Trophoblast cell (in vitro differentiated cells and primary cell): Measurements from ENCODE around the gene BBS9.

Experiments used
- DNase-seq, 2 donors: peaks; one replicate each; pipeline ENCODE4 v3.0.0-alpha.2; 2016
- H2AFZ ChIP-seq: 2 replicates; pipeline ENCODE4 v1.6.1; 2013; ENCODE audit warnings: low read length, moderate library complexity, mild to moderate bottlenecking; ENCODE audit not compliant: insufficient read depth, poor library complexity
- H2AK5ac ChIP-seq: 2 replicates; pipeline ENCODE4 v1.6.1; 2013; ENCODE audit warnings: mild to moderate bottlenecking, low read length
- H2BK120ac ChIP-seq: 2 replicates; pipeline ENCODE4 v1.6.1; 2013; ENCODE audit warnings: low read length, mild to moderate bottlenecking, moderate library complexity; ENCODE audit not compliant: insufficient read depth, poor library complexity
- H2BK12ac ChIP-seq: 2 replicates; pipeline ENCODE4 v1.6.1; 2013; ENCODE audit warnings: mild to moderate bottlenecking, low read length, moderate library complexity
- H2BK5ac ChIP-seq: 2 replicates; pipeline ENCODE4 v1.6.1; 2013; ENCODE audit warnings: low read length, low read depth, moderate library complexity, mild to moderate bottlenecking; ENCODE audit not compliant: poor library complexity
- H3K14ac ChIP-seq: 2 replicates; pipeline ENCODE4 v1.6.1; 2013; ENCODE audit warnings: mild to moderate bottlenecking, low read length
- H3K18ac ChIP-seq: 2 replicates; pipeline ENCODE4 v1.6.1; 2013; ENCODE audit warnings: mild to moderate bottlenecking, low read length
- H3K23ac ChIP-seq: 2 replicates; pipeline ENCODE4 v1.6.1; 2013; ENCODE audit warnings: low read length
- H3K27ac ChIP-seq: 2 replicates; pipeline ENCODE4 v1.5.1; 2013; ENCODE audit warnings: low read depth, mild to moderate bottlenecking, inconsistent platforms, low read length, moderate library complexity
- H3K27me3 ChIP-seq: 2 replicates; pipeline ENCODE4 v1.6.1; 2013; ENCODE audit warnings: inconsistent platforms, mild to moderate bottlenecking, low read length, moderate library complexity; ENCODE audit not compliant: insufficient read depth
- H3K36me3 ChIP-seq, 2 experiments: 1 replicate in 1 of 2; 2 replicates in 1 of 2; pipeline ENCODE4 v1.6.1; 2013; ENCODE audit warnings: low read length in 2 of 2, mild to moderate bottlenecking in 2 of 2, moderate library complexity in 1 of 2; ENCODE audit not compliant: insufficient read depth in 2 of 2, control insufficient read depth in 1 of 2
- H3K4ac ChIP-seq: 2 replicates; pipeline ENCODE4 v1.6.1; 2013; ENCODE audit warnings: low read depth, mild to moderate bottlenecking, low read length, moderate library complexity
- H3K4me1 ChIP-seq, 2 experiments: 1 replicate in 1 of 2; 2 replicates in 1 of 2; pipeline ENCODE4 v1.6.1; 2013; ENCODE audit warnings: low read length in 2 of 2, mild to moderate bottlenecking in 2 of 2, moderate library complexity in 1 of 2; ENCODE audit not compliant: insufficient read depth in 2 of 2, control insufficient read depth in 1 of 2
- H3K4me2 ChIP-seq: 2 replicates; pipeline ENCODE4 v1.6.1; 2013; ENCODE audit warnings: inconsistent platforms, mild to moderate bottlenecking, low read length, moderate library complexity
- H3K4me3 ChIP-seq: 2 replicates; pipeline ENCODE4 v1.5.1; 2013; ENCODE audit warnings: mild to moderate bottlenecking, low read depth, low read length, inconsistent platforms
- H3K79me1 ChIP-seq: one replicate; pipeline ENCODE4 v1.6.1; 2013; ENCODE audit warnings: low read length
- H3K79me2 ChIP-seq: 2 replicates; pipeline ENCODE4 v1.6.1; 2013; ENCODE audit warnings: low read length, mild to moderate bottlenecking; ENCODE audit not compliant: control insufficient read depth, insufficient read depth, poor library complexity
- H3K9ac ChIP-seq: 2 replicates; pipeline ENCODE4 v1.6.1; 2013; ENCODE audit warnings: mild to moderate bottlenecking, low read length
- H3K9me3 ChIP-seq: 2 replicates; pipeline ENCODE4 v1.6.1; 2013; ENCODE audit warnings: low read depth, mild to moderate bottlenecking, control low read depth, inconsistent platforms, low read length; ENCODE audit not compliant: insufficient read depth
- H4K12ac ChIP-seq: 2 replicates; pipeline ENCODE4 v1.6.1; 2013; ENCODE audit warnings: low read depth, mild to moderate bottlenecking, low read length, moderate library complexity
- H4K8ac ChIP-seq: 2 replicates; pipeline ENCODE4 v1.6.1; 2013; ENCODE audit warnings: low read depth, mild to moderate bottlenecking, low read length, moderate library complexity
- H4K91ac ChIP-seq: one replicate; pipeline ENCODE4 v1.6.1; 2013; ENCODE audit warnings: low read depth, mild to moderate bottlenecking, low read length, moderate library complexity
- WGBS: extraction: QIAGEN DNeasy Blood & Tissue Kit; methylation state at CpG from one replicate; pipeline ENCODE4 v1.1.7; 2013; ENCODE audit warnings: missing lambda C conversion rate; ENCODE audit not compliant: insufficient read length, insufficient coverage; ENCODE audit errors: extremely low coverage; 5-methylcytosine and 5-hydroxymethylcytosine counted together

The BBS9 gene

GRCh38 chr7:33632322-33632721 is 503.0 kb downstream of the BBS9 start:
- Histone ChIP-seq H3K4me2 (no peak overlapping the region), H3K4me3 (no peak overlapping the region), H3K14ac (no peak overlapping the region), H3K9ac (no peak overlapping the region), H4K91ac (no peak overlapping the region), H3K27me3 (no peaks in the 10 kb centered on the region), H3K79me1 (no peaks in the 10 kb centered on the region), H3K18ac (no peak overlapping the region), H2BK5ac (no peak overlapping the region), H3K4me1 (no peaks in the 10 kb centered on the region), H3K36me3 (no peaks in the 10 kb centered on the region), H3K9me3 (no peaks in the 10 kb centered on the region), H3K23ac (no peak overlapping the region), H2BK12ac (no peak overlapping the region), H4K12ac (no peak overlapping the region), H2AFZ (no peak overlapping the region), H3K79me2 (no peaks in the 10 kb centered on the region), H3K4ac (no peak overlapping the region), H4K8ac (no peak overlapping the region), H2AK5ac (no peak overlapping the region), H3K27ac (no peak overlapping the region), H2BK120ac (no peak overlapping the region)
- WGBS: no CpG with 5 or more reads among the region's 24 CpGs
- DNase-seq: no peak

- no peaks in the 10 kb centered on the region for H3K4me1 ChIP-seq
- no peak overlapping the region for H3K27ac ChIP-seq
- no peak overlapping the region for H3K14ac ChIP-seq
- H2BK120ac ChIP-seq: no peak overlapping the region
- DNase-seq: no peak
- no peak overlapping the region for H4K91ac ChIP-seq
- H4K12ac ChIP-seq: no peak overlapping the region
- H3K27me3 ChIP-seq: no peaks in the 10 kb centered on the region
- no peak overlapping the region for H4K8ac ChIP-seq
- no peaks in the 10 kb centered on the region for H3K79me2 ChIP-seq
- H3K9me3 ChIP-seq: no peaks in the 10 kb centered on the region
- no peak overlapping the region for H3K4me2 ChIP-seq
- no peak overlapping the region for H3K23ac ChIP-seq
- no peak overlapping the region for H3K18ac ChIP-seq
- H3K9ac ChIP-seq: no peak overlapping the region
- H2AK5ac ChIP-seq: no peak overlapping the region
- WGBS: no CpG with 5 or more reads among the region's 6 CpGs
- no peak overlapping the region for H3K4me3 ChIP-seq
- H3K79me1 ChIP-seq: no peaks in the 10 kb centered on the region
- H3K4ac ChIP-seq: no peak overlapping the region
- H2BK12ac ChIP-seq: no peak overlapping the region
- H2BK5ac ChIP-seq: no peak overlapping the region
- no peak overlapping the region for H2AFZ ChIP-seq
- H3K36me3 ChIP-seq: no peaks in the 10 kb centered on the region
These were observed 503.6 kb downstream of the BBS9 start for GRCh38 chr7:33632840-33633525.

- no peak overlapping the region for H4K12ac ChIP-seq
- H2BK12ac ChIP-seq: no peak overlapping the region
- no peak overlapping the region for H2BK5ac ChIP-seq
- H4K8ac ChIP-seq: no peak overlapping the region
- H3K23ac ChIP-seq: no peak overlapping the region
- H3K27ac ChIP-seq: no peak overlapping the region
- H3K4me2 ChIP-seq: no peak overlapping the region
- no peak overlapping the region for H4K91ac ChIP-seq
- no peaks in the 10 kb centered on the region for H3K36me3 ChIP-seq
- H3K9me3 ChIP-seq: no peaks in the 10 kb centered on the region
- WGBS: no CpG with 5 or more reads among the region's 7 CpGs
- H3K14ac ChIP-seq: no peak overlapping the region
- H2BK120ac ChIP-seq: no peak overlapping the region
- no peak overlapping the region for H3K18ac ChIP-seq
- no peak for DNase-seq
- H3K4ac ChIP-seq: no peak overlapping the region
- no peaks in the 10 kb centered on the region for H3K27me3 ChIP-seq
- H3K4me1 ChIP-seq: no peaks in the 10 kb centered on the region
- H2AFZ ChIP-seq: no peak overlapping the region
- H3K9ac ChIP-seq: no peak overlapping the region
- no peaks in the 10 kb centered on the region for H3K79me2 ChIP-seq
- H2AK5ac ChIP-seq: no peak overlapping the region
- H3K79me1 ChIP-seq: no peaks in the 10 kb centered on the region
- no peak overlapping the region for H3K4me3 ChIP-seq
These were observed 505.2 kb downstream of the BBS9 start for GRCh38 chr7:33634606-33635005.

- Histone ChIP-seq H3K18ac (no peak overlapping the region), H4K91ac (no peak overlapping the region), H3K27ac (no peak overlapping the region), H3K27me3 (no peaks in the 10 kb centered on the region), H2BK12ac (no peak overlapping the region), H3K14ac (no peak overlapping the region), H4K8ac (no peak overlapping the region), H3K4me2 (no peak overlapping the region), H3K9me3 (no peaks in the 10 kb centered on the region), H3K9ac (no peak overlapping the region), H3K4me3 (no peak overlapping the region), H2AFZ (no peak overlapping the region), H3K4me1 (no peaks in the 10 kb centered on the region), H2BK120ac (no peak overlapping the region), H3K23ac (no peak overlapping the region), H4K12ac (no peak overlapping the region), H2AK5ac (no peak overlapping the region), H3K4ac (no peak overlapping the region), H3K79me2 (no peaks in the 10 kb centered on the region), H3K79me1 (no peaks in the 10 kb centered on the region), H3K36me3 (no peaks in the 10 kb centered on the region), H2BK5ac (no peak overlapping the region)
- no peak for DNase-seq
- no CpG with 5 or more reads among the region's 3 CpGs for WGBS
These were observed 507.0 kb downstream of the BBS9 start for GRCh38 chr7:33636359-33636758.
